ENCODE measurements around the gene PIK3C2B. TPM values are rescaled to one million over a fixed set of nuclear protein-coding genes. Genes with fewer than 3 reads are reported as not detected.

The PIK3C2B gene
- total and polyA plus RNA-seq, 7 donors = 9.2 to 47.6 (median 17.1) TPM

- peaks cover 0 to 27% (median 23%) of the 10 kb centered on the region in 4 donors for H3K4me1 ChIP-seq
- WGBS, 2 donors = 57 to 69% methylated on average over 2 of the region's 2 CpGs
- H3K27me3 ChIP-seq = no peaks in the 10 kb centered on the region
- H3K27ac ChIP-seq = no peak overlapping the region
- peaks cover 0 to 7% (median 0%) of the 10 kb centered on the region in 4 donors for H3K36me3 ChIP-seq
- no peak for DNase-seq
- intact Hi-C loops (cut with DNase I) = no loop called here
- TF ChIP-seq POLR2A (IDR thresholded peaks at IDR 0.05) (no peak), EP300 (IDR thresholded peaks at IDR 0.05) (no peak), CTCF (IDR thresholded peaks at IDR 0.05) (no peak), POLR2AphosphoS5 (IDR thresholded peaks at IDR 0.05) (no peak)
- H3K4me3 ChIP-seq = no peak overlapping the region
- H3K9me3 ChIP-seq = no peaks in the 10 kb centered on the region
These were observed 20.2 kb upstream of the PIK3C2B start for GRCh38 chr1:204514828-204515227.

- intact Hi-C loops (cut with DNase I) = no loop called here
- Histone ChIP-seq H3K27me3 (no peaks in the 10 kb centered on the region), H3K9me3 (no peaks in the 10 kb centered on the region), H3K4me3 (no peak overlapping the region), H3K4me1 (peaks cover 0 to 19% (median 15%) of the 10 kb centered on the region in 4 donors), H3K36me3 (peaks cover 0 to 2% (median 0%) of the 10 kb centered on the region in 4 donors), H3K27ac (peak overlapping the region in 3 of 4 donors; percentile 31 to 51 (median 32))
- 39 to 74% methylated on average over 15 of the region's 15 CpGs for WGBS, 2 donors
- no peak for DNase-seq
- TF ChIP-seq CTCF (IDR thresholded peaks at IDR 0.05) (no peak), POLR2AphosphoS5 (IDR thresholded peaks at IDR 0.05) (no peak), EP300 (IDR thresholded peaks at IDR 0.05) (no peak)
These were observed 18.6 kb upstream of the PIK3C2B start for GRCh38 chr1:204513117-204513716.

- H3K27ac ChIP-seq = no peak overlapping the region
- no peak for DNase-seq
- intact Hi-C loops (cut with DNase I) = no loop called here
These were observed 16.8 kb upstream of the PIK3C2B start for GRCh38 chr1:204511366-204511765.

GRCh38 chr1:204509186-204509635, 14.6 kb upstream of the PIK3C2B start:
- Histone ChIP-seq H3K27me3 (no peaks in the 10 kb centered on the region), H3K27ac (no peak overlapping the region), H3K36me3 (no peaks in the 10 kb centered on the region), H3K4me3 (no peak overlapping the region), H3K9me3 (no peaks in the 10 kb centered on the region), H3K4me1 (peaks cover 0 to 10% (median 5%) of the 10 kb centered on the region in 4 donors)
- TF ChIP-seq EP300 (IDR thresholded peaks at IDR 0.05) (no peak), POLR2AphosphoS5 (IDR thresholded peaks at IDR 0.05) (no peak), CTCF (IDR thresholded peaks at IDR 0.05) (no peak), POLR2A (IDR thresholded peaks at IDR 0.05) (no peak)
- WGBS, 2 donors = 61 to 80% methylated on average over 9 of the region's 9 CpGs
- intact Hi-C loops (cut with DNase I) = no loop called here
- DNase-seq = no peak

More at GRCh38 chr1:204511366-204511765, 16.8 kb upstream of the PIK3C2B start:
- peaks cover 0 to 11% (median 2%) of the 10 kb centered on the region in 4 donors for H3K4me1 ChIP-seq
- H3K27me3 ChIP-seq = no peaks in the 10 kb centered on the region
- TF ChIP-seq POLR2A (IDR thresholded peaks at IDR 0.05) = no peak
- TF ChIP-seq CTCF (IDR thresholded peaks at IDR 0.05) = no peak
- TF ChIP-seq POLR2AphosphoS5 (IDR thresholded peaks at IDR 0.05) = no peak
- no peak for TF ChIP-seq EP300 (IDR thresholded peaks at IDR 0.05)
- H3K36me3 ChIP-seq = no peaks in the 10 kb centered on the region
- H3K9me3 ChIP-seq = no peaks in the 10 kb centered on the region
- no peak overlapping the region for H3K4me3 ChIP-seq

All from sigmoid colon (tissue), 7 donors.